Liver (tissue), 5 donors: ENCODE results near the gene PKD1. TPM values are rescaled to one million over a fixed set of nuclear protein-coding genes. Genes with fewer than 3 reads are reported as not detected.

Source experiments
- polyA plus RNA-seq, 2 donors: library from polyadenylated mRNA; stranded (reverse) in 1 of 2; unstranded in 1 of 2; fragments of 200-250 nt in 1 of 2; fragments of >200 nt in 1 of 2; fragmentation: Nextera tagmentation in 1 of 2; extraction: Ambion mirVana in 1 of 2; gene quantifications; one replicate each; pipeline versions ENCODE4 v1.2.1 to v1.2.3, GENCODE V29; 2013 to 2015
- small RNA-seq: library from RNA; depleted of rRNA; stranded (forward); fragments of <200 nt; gene quantifications from one replicate; pipeline ENCODE3, GENCODE V24; 2014
- total RNA-seq, 2 donors: library from RNA; depleted of rRNA; stranded (reverse); fragments of >200 nt; gene quantifications; one replicate each; pipeline ENCODE4 v1.2.3, GENCODE V29; 2014
- donor health status: healthy.
- donor health status: healthy.
- donor health status: healthy.

The PKD1 gene
- total and polyA plus RNA-seq, 4 donors, result 8.0 to 58.4 (median 25.6) TPM

Small RNA genes within 50 kb of the gene (small RNA-seq; reads per million reads assigned to genes)
- gene MIR1225 (not detected), gene MIR3180-5 (not detected), gene MIR4516 (not detected), gene RF00019 (not detected), gene SNORD60 (not detected)

Other genes starting within 250 kb of the PKD1 start
- gene HS3ST6, start 217.5 kb downstream of the PKD1 start, total RNA-seq, result not detected
- not detected for gene HS3ST6, start 217.5 kb downstream of the PKD1 start, polyA plus RNA-seq
- gene MSRB1, start 192.7 kb downstream of the PKD1 start, total RNA-seq, result 10 to 100 TPM; 32.2 to 43.9 TPM
- gene MSRB1, start 192.7 kb downstream of the PKD1 start, polyA plus RNA-seq, result 100 to 1,000 TPM; 152 to 169 TPM
- not detected for gene RPL3L, start 181.2 kb downstream of the PKD1 start, total RNA-seq
- under 1 TPM in 1 of 2 donors, not detected in 1; 0.14 TPM for gene RPL3L, start 181.2 kb downstream of the PKD1 start, polyA plus RNA-seq
- 100 to 1,000 TPM in 1 of 2 donors, 10 to 100 TPM in 1; 93.9 to 110 TPM for gene NDUFB10, start 176.4 kb downstream of the PKD1 start, total RNA-seq
- 100 to 1,000 TPM; 156 to 195 TPM for gene NDUFB10, start 176.4 kb downstream of the PKD1 start, polyA plus RNA-seq
- gene RPS2, start 171.1 kb downstream of the PKD1 start, total RNA-seq, result 1,000 to 10,000 TPM in 1 of 2 donors, 100 to 1,000 TPM in 1; 621 to 1,440 TPM
- gene RPS2, start 171.1 kb downstream of the PKD1 start, polyA plus RNA-seq, result 1,000 to 10,000 TPM in 1 of 2 donors, 100 to 1,000 TPM in 1; 524 to 1,259 TPM
- gene RNF151, start 169.0 kb downstream of the PKD1 start, total RNA-seq, result not detected
- not detected for gene RNF151, start 169.0 kb downstream of the PKD1 start, polyA plus RNA-seq
- gene TBL3, start 163.8 kb downstream of the PKD1 start, total RNA-seq, result 10 to 100 TPM; 12.5 to 13.9 TPM
- 10 to 100 TPM; 14.5 to 24.3 TPM for gene TBL3, start 163.8 kb downstream of the PKD1 start, polyA plus RNA-seq
- gene NOXO1, start 154.4 kb downstream of the PKD1 start, total RNA-seq, result under 1 TPM; 0.28 to 0.67 TPM
- gene NOXO1, start 154.4 kb downstream of the PKD1 start, polyA plus RNA-seq, result under 1 TPM in 1 of 2 donors, not detected in 1; 0.63 TPM
- 1 to 10 TPM; 7.4 to 9.0 TPM for gene GFER, start 151.7 kb downstream of the PKD1 start, total RNA-seq
- 10 to 100 TPM; 21.3 to 28.4 TPM for gene GFER, start 151.7 kb downstream of the PKD1 start, polyA plus RNA-seq
- under 1 TPM; 0.17 to 0.47 TPM for gene SYNGR3, start 145.9 kb downstream of the PKD1 start, total RNA-seq
- under 1 TPM in 1 of 2 donors, not detected in 1; 0.09 TPM for gene SYNGR3, start 145.9 kb downstream of the PKD1 start, polyA plus RNA-seq
- gene ZNF598, start 126.1 kb downstream of the PKD1 start, total RNA-seq, result 10 to 100 TPM; 12.8 to 19.7 TPM
- 10 to 100 TPM in 1 of 2 donors, 1 to 10 TPM in 1; 2.7 to 28.4 TPM for gene ZNF598, start 126.1 kb downstream of the PKD1 start, polyA plus RNA-seq
- gene NPW, start 116.1 kb downstream of the PKD1 start, total RNA-seq, result 1 to 10 TPM; 1.3 to 8.4 TPM
- 10 to 100 TPM in 1 of 2 donors, 1 to 10 TPM in 1; 9.9 to 20.6 TPM for gene NPW, start 116.1 kb downstream of the PKD1 start, polyA plus RNA-seq
- 10 to 100 TPM; 36.6 to 85.8 TPM for gene NHERF2, start 109.0 kb downstream of the PKD1 start, total RNA-seq
- 100 to 1,000 TPM in 1 of 2 donors, 10 to 100 TPM in 1; 62.4 to 205 TPM for gene NHERF2, start 109.0 kb downstream of the PKD1 start, polyA plus RNA-seq
- 10 to 100 TPM; 10.4 to 12.7 TPM for gene NTHL1, start 88.1 kb downstream of the PKD1 start, total RNA-seq
- gene NTHL1, start 88.1 kb downstream of the PKD1 start, polyA plus RNA-seq, result 100 to 1,000 TPM in 1 of 2 donors, 10 to 100 TPM in 1; 25.4 to 166 TPM
- gene TSC2, start 87.9 kb downstream of the PKD1 start, total RNA-seq, result 10 to 100 TPM; 28.3 to 51.2 TPM
- 10 to 100 TPM; 23.3 to 29.1 TPM for gene TSC2, start 87.9 kb downstream of the PKD1 start, polyA plus RNA-seq
- 1 to 10 TPM; 1.9 to 3.9 TPM for gene RAB26, start 12.7 kb upstream of the PKD1 start, total RNA-seq
- 1 to 10 TPM; 2.6 to 3.4 TPM for gene RAB26, start 12.7 kb upstream of the PKD1 start, polyA plus RNA-seq
- 10 to 100 TPM; 33.2 to 34.8 TPM for gene TRAF7, start 19.9 kb upstream of the PKD1 start, total RNA-seq
- 10 to 100 TPM; 14.7 to 36.6 TPM for gene TRAF7, start 19.9 kb upstream of the PKD1 start, polyA plus RNA-seq
- under 1 TPM; under 0.01 to 0.09 TPM for gene CASKIN1, start 60.7 kb upstream of the PKD1 start, total RNA-seq
- gene CASKIN1, start 60.7 kb upstream of the PKD1 start, polyA plus RNA-seq, result under 1 TPM in 1 of 2 donors, not detected in 1; 0.17 TPM
- gene MLST8, start 69.6 kb upstream of the PKD1 start, total RNA-seq, result 10 to 100 TPM; 11.1 to 14.4 TPM
- 10 to 100 TPM; 26.0 to 26.7 TPM for gene MLST8, start 69.6 kb upstream of the PKD1 start, polyA plus RNA-seq
- gene BRICD5, start 75.0 kb upstream of the PKD1 start, total RNA-seq, result 1 to 10 TPM; 1.9 TPM
- under 1 TPM; 0.26 to 0.91 TPM for gene BRICD5, start 75.0 kb upstream of the PKD1 start, polyA plus RNA-seq
- 1 to 10 TPM; 5.8 to 9.9 TPM for gene PGP, start 78.9 kb upstream of the PKD1 start, total RNA-seq
- 1 to 10 TPM; 3.4 to 6.8 TPM for gene PGP, start 78.9 kb upstream of the PKD1 start, polyA plus RNA-seq
- 10 to 100 TPM; 16.5 to 19.1 TPM for gene E4F1, start 87.7 kb upstream of the PKD1 start, total RNA-seq
- gene E4F1, start 87.7 kb upstream of the PKD1 start, polyA plus RNA-seq, result 10 to 100 TPM in 1 of 2 donors, 1 to 10 TPM in 1; 4.4 to 11.0 TPM
- gene DNASE1L2, start 100.5 kb upstream of the PKD1 start, total RNA-seq, result under 1 TPM; 0.37 to 0.67 TPM
- under 1 TPM; 0.13 to 0.20 TPM for gene DNASE1L2, start 100.5 kb upstream of the PKD1 start, polyA plus RNA-seq
- 10 to 100 TPM; 36.8 to 53.0 TPM for gene ECI1, start 115.7 kb upstream of the PKD1 start, total RNA-seq
- 100 to 1,000 TPM; 106 to 107 TPM for gene ECI1, start 115.7 kb upstream of the PKD1 start, polyA plus RNA-seq
- gene RNPS1, start 132.2 kb upstream of the PKD1 start, total RNA-seq, result 10 to 100 TPM; 36.5 to 38.2 TPM
- 10 to 100 TPM; 31.3 to 36.9 TPM for gene RNPS1, start 132.2 kb upstream of the PKD1 start, polyA plus RNA-seq
- 1 to 10 TPM in 1 of 2 donors, under 1 TPM in 1; 0.47 to 1.1 TPM for gene ABCA3, start 204.8 kb upstream of the PKD1 start, total RNA-seq
- gene ABCA3, start 204.8 kb upstream of the PKD1 start, polyA plus RNA-seq, result 1 to 10 TPM in 1 of 2 donors, under 1 TPM in 1; 0.51 to 1.0 TPM